H1 (cell line): ENCODE results near the gene RAB3GAP2. TPM values are rescaled to one million over a fixed set of nuclear protein-coding genes. Genes with fewer than 3 reads are reported as not detected.

Source experiments
- CTCF ChIA-PET: fragments of 300-600 bp; sonication (Branson Sonifier 250); formaldehyde crosslinking; loops from one replicate; lab custom pipeline; 2021; ENCODE audit not compliant: partially characterized antibody; lab: Charles Lee
- POLR2A ChIA-PET: fragments of 300-600 bp; sonication (Branson Sonifier 250); formaldehyde crosslinking; loops from one replicate; lab custom pipeline; 2021; ENCODE audit warnings: inconsistent platforms; ENCODE audit not compliant: partially characterized antibody; lab: Charles Lee
- DNase-seq, 2 experiments: peaks; one replicate each; pipeline versions ENCODE4 v3.0.0 to v3.0.0-alpha.2; 2010 to 2022; ENCODE audit warnings: low spot score in 2 of 2, low read depth in 1 of 2, mixed read lengths in 1 of 2
- FAIRE-seq: peaks from 2 replicates; lab custom pipeline; 2011; peaks lifted over from hg19 to GRCh38; lab: Jason Lieb, UNC
- H2AFZ ChIP-seq: 2 replicates; pipeline ENCODE4 v1.8.1; 2012; ENCODE audit warnings: low read length, inconsistent platforms
- H2AK5ac ChIP-seq: 2 replicates; pipeline ENCODE4 v1.6.1; 2013; ENCODE audit warnings: low read depth, low read length
- H2BK120ac ChIP-seq: replicated peaks from 2 replicates; pipeline ENCODE3; 2013; ENCODE audit warnings: low read depth, low read length, inconsistent platforms
- H2BK12ac ChIP-seq: 2 replicates; pipeline ENCODE4 v1.6.1; 2013; ENCODE audit warnings: low read depth, low read length
- H2BK15ac ChIP-seq: 2 replicates; pipeline ENCODE4 v1.6.1; 2013; ENCODE audit warnings: low read length
- H2BK20ac ChIP-seq: 2 replicates; pipeline ENCODE4 v1.6.1; 2013; ENCODE audit warnings: low read length
- H2BK5ac ChIP-seq: 2 replicates; pipeline ENCODE4 v1.6.1; 2013; ENCODE audit warnings: low read depth, low read length
- H3K14ac ChIP-seq: 2 replicates; pipeline ENCODE4 v1.6.1; 2013; ENCODE audit warnings: inconsistent platforms; ENCODE audit not compliant: insufficient read length
- H3K18ac ChIP-seq: 2 replicates; pipeline ENCODE4 v1.6.1; 2013; ENCODE audit warnings: low read length; ENCODE audit errors: extremely low read depth
- H3K23ac ChIP-seq: 2 replicates; pipeline ENCODE4 v1.6.1; 2013; ENCODE audit warnings: inconsistent platforms; ENCODE audit not compliant: insufficient read length
- H3K23me2 ChIP-seq: 2 replicates; pipeline ENCODE4 v1.6.1; 2013; ENCODE audit warnings: low read depth, low read length
- H3K27ac ChIP-seq: 2 replicates; pipeline ENCODE4 v1.6.1; 2011; ENCODE audit warnings: low read depth, low read length, inconsistent platforms
- H3K27me3 ChIP-seq, 4 experiments: replicated peaks in 1 of 4; 1 replicate in 1 of 4; 2 replicates in 3 of 4; pipeline versions ENCODE4 v1.6.1 to v1.8.1; 2011 to 2013; ENCODE audit warnings: low read length in 3 of 4, mild to moderate bottlenecking in 3 of 4, inconsistent platforms in 2 of 4, mixed read lengths in 2 of 4, moderate library complexity in 1 of 4; ENCODE audit not compliant: control insufficient read depth in 3 of 4, insufficient read depth in 3 of 4; ENCODE audit errors: extremely low read depth in 1 of 4
- H3K36me3 ChIP-seq, 4 experiments: 2 replicates each; pipeline versions ENCODE4 v1.6.1 to v1.8.1; 2011 to 2013; ENCODE audit warnings: mild to moderate bottlenecking in 4 of 4, low read length in 3 of 4, moderate library complexity in 2 of 4, control low read depth in 1 of 4, inconsistent platforms in 1 of 4; ENCODE audit not compliant: insufficient read depth in 4 of 4, control insufficient read depth in 2 of 4
- H3K4ac ChIP-seq: replicated peaks from 2 replicates; pipeline ENCODE3; 2013; ENCODE audit warnings: low read length, low read depth, mixed read lengths, inconsistent platforms; ENCODE audit not compliant: insufficient read length
- H3K4me1 ChIP-seq, 4 experiments: replicated peaks in 1 of 4; 1 replicate in 1 of 4; 2 replicates in 3 of 4; pipeline versions ENCODE4 v1.6.1 to v1.8.1; 2011 to 2013; ENCODE audit warnings: low read length in 3 of 4, inconsistent platforms in 2 of 4, mixed read lengths in 1 of 4; ENCODE audit not compliant: insufficient read depth in 4 of 4, control insufficient read depth in 3 of 4
- H3K4me2 ChIP-seq, 2 experiments: 2 replicates each; pipeline versions ENCODE4 v1.6.1 to v1.8.1; 2011 to 2013; ENCODE audit warnings: low read depth in 2 of 2, low read length in 2 of 2, control low read depth in 1 of 2, inconsistent platforms in 1 of 2, mild to moderate bottlenecking in 1 of 2; ENCODE audit not compliant: insufficient read depth in 1 of 2
- H3K4me3 ChIP-seq, 4 experiments: fragments of 200-600, 300-600 bp in 1 of 4; sonication (generic), shearing (Covaris generic), sonication (Bioruptor Twin) in 1 of 4; 2 replicates each; pipeline versions ENCODE4 v1.5.1 to v1.8.1; 2011 to 2016; ENCODE audit warnings: low read length in 4 of 4, low read depth in 3 of 4, control low read depth in 2 of 4, inconsistent platforms in 2 of 4, mild to moderate bottlenecking in 2 of 4, mixed read lengths in 1 of 4, moderate library complexity in 1 of 4; ENCODE audit not compliant: insufficient read depth in 2 of 4; ENCODE audit errors: extremely low read depth in 1 of 4
- H3K56ac ChIP-seq: replicated peaks from 2 replicates; pipeline ENCODE3; 2013; ENCODE audit warnings: low read depth, mild to moderate bottlenecking, mixed read lengths, low read length, inconsistent platforms; ENCODE audit not compliant: insufficient read length
- H3K79me1 ChIP-seq: 2 replicates; pipeline ENCODE4 v1.6.1; 2013; ENCODE audit warnings: low read depth, low read length, control low read depth
- H3K79me2 ChIP-seq, 2 experiments: 2 replicates each; pipeline versions ENCODE4 v1.6.1 to v1.8.1; 2012 to 2013; ENCODE audit warnings: low read length in 2 of 2, mild to moderate bottlenecking in 2 of 2, inconsistent platforms in 1 of 2; ENCODE audit not compliant: insufficient read depth in 2 of 2, control insufficient read depth in 1 of 2
- H3K9ac ChIP-seq, 4 experiments: replicated peaks in 1 of 4; 1 replicate in 1 of 4; 2 replicates in 3 of 4; pipeline versions ENCODE4 v1.6.1 to v1.8.1; 2011 to 2013; ENCODE audit warnings: low read depth in 3 of 4, low read length in 3 of 4, control low read depth in 2 of 4, mild to moderate bottlenecking in 2 of 4, moderate library complexity in 2 of 4, inconsistent platforms in 1 of 4; ENCODE audit errors: extremely low read depth in 1 of 4
- H3K9me3 ChIP-seq, 2 experiments: 2 replicates each; pipeline versions ENCODE4 v1.6.1 to v1.8.1; 2012 to 2013; ENCODE audit warnings: mild to moderate bottlenecking in 2 of 2, moderate library complexity in 2 of 2, control low read depth in 1 of 2, inconsistent platforms in 1 of 2, low read depth in 1 of 2, low read length in 1 of 2, mixed read lengths in 1 of 2; ENCODE audit not compliant: insufficient read depth in 2 of 2
- H4K20me1 ChIP-seq, 2 experiments: replicated peaks in 1 of 2; 2 replicates each; pipeline versions ENCODE3 to v1.8.1; 2011 to 2013; ENCODE audit warnings: inconsistent platforms in 2 of 2, low read length in 2 of 2, mild to moderate bottlenecking in 1 of 2; ENCODE audit not compliant: insufficient read depth in 2 of 2, control insufficient read depth in 1 of 2
- H4K5ac ChIP-seq: 2 replicates; pipeline ENCODE4 v1.6.1; 2013; ENCODE audit warnings: low read length, low read depth, mixed read lengths, inconsistent platforms; ENCODE audit not compliant: insufficient read length
- H4K8ac ChIP-seq: 2 replicates; pipeline ENCODE4 v1.8.0; 2013; ENCODE audit warnings: mild to moderate bottlenecking, moderate library complexity, low read length, inconsistent platforms; ENCODE audit not compliant: insufficient read depth; ENCODE audit errors: extremely low read depth
- H4K91ac ChIP-seq: replicated peaks from 2 replicates; pipeline ENCODE3; 2013; ENCODE audit warnings: low read length, mixed read lengths, inconsistent platforms; ENCODE audit not compliant: insufficient read length
- ASH2L ChIP-seq: fragments of 200-600, 300-600 bp; sonication (generic); IDR thresholded peaks from one replicate; pipeline ENCODE4 v1.7.1; 2017; ENCODE audit warnings: low read length
- EZH2 ChIP-seq: fragments of 200-600 bp; sonication (generic); IDR thresholded peaks from 2 replicates; pipeline ENCODE4 v1.7.1; 2012; ENCODE audit warnings: low read depth, mild to moderate bottlenecking, moderate library complexity, low read length, inconsistent platforms; ENCODE audit not compliant: severe bottlenecking
- JUND ChIP-seq: IDR thresholded peaks from 2 replicates; pipeline ENCODE4 v1.6.1; 2011; ENCODE audit warnings: mild to moderate bottlenecking, improper control_type of control experiment, low read length
- KDM1A ChIP-seq: fragments of 200-600, 300-600 bp; sonication (generic); IDR thresholded peaks from 2 replicates; pipeline ENCODE4 v1.7.1; 2016; ENCODE audit warnings: mild to moderate bottlenecking, low read length, borderline replicate concordance
- NRF1 ChIP-seq: IDR thresholded peaks from 2 replicates; pipeline ENCODE4 v1.6.1; 2011; ENCODE audit warnings: mild to moderate bottlenecking, low read depth, low read length, improper control_type of control experiment
- POLR2AphosphoS5 ChIP-seq: IDR thresholded peaks from 2 replicates; pipeline ENCODE4 v1.6.1; 2011; ENCODE audit warnings: low read depth, low read length
- RNF2 ChIP-seq: fragments of 200-900, 300-1000 bp; sonication (generic); IDR thresholded peaks from 2 replicates; pipeline ENCODE4 v1.7.1; 2016; ENCODE audit warnings: borderline replicate concordance, low read depth, mild to moderate bottlenecking, antibody characterized with exemption, low read length; ENCODE audit not compliant: poor library complexity, severe bottlenecking; ENCODE audit errors: missing control alignments
- SIN3A ChIP-seq, 2 experiments: IDR thresholded peaks in 1 of 2; conservative IDR thresholded peaks in 1 of 2; 2 replicates each; pipeline ENCODE4 v1.6.1; 2011 to 2012; ENCODE audit warnings: low read length in 2 of 2, improper control_type of control experiment in 1 of 2, low read depth in 1 of 2, mild to moderate bottlenecking in 1 of 2
- SIRT6 ChIP-seq: IDR thresholded peaks from one replicate; pipeline ENCODE4 v1.7.1; 2012; ENCODE audit warnings: low read length, inconsistent platforms
- SUZ12 ChIP-seq: fragments of 200-600 bp; sonication (generic); IDR thresholded peaks from 2 replicates; pipeline ENCODE4 v1.6.1; 2012; ENCODE audit warnings: mild to moderate bottlenecking, inconsistent platforms, low read length, moderate library complexity, mixed read lengths
- TAF1 ChIP-seq: IDR thresholded peaks from 2 replicates; pipeline ENCODE4 v1.6.1; 2011; ENCODE audit warnings: mild to moderate bottlenecking, low read depth, low read length
- TAF7 ChIP-seq: optimal IDR thresholded peaks from 2 replicates; pipeline ENCODE3; 2011; ENCODE audit warnings: low read depth, mild to moderate bottlenecking, inconsistent platforms, low read length, moderate library complexity, borderline replicate concordance
- USF2 ChIP-seq: IDR thresholded peaks from 2 replicates; pipeline ENCODE4 v1.6.1; 2011; ENCODE audit warnings: low read length, improper control_type of control experiment
- ZNF274 ChIP-seq: IDR thresholded peaks from 2 replicates; pipeline ENCODE4 v1.7.0; 2012; ENCODE audit warnings: low read length, borderline replicate concordance; ENCODE audit errors: extremely low read depth
- polyA plus RNA-seq, 7 experiments: library from polyadenylated mRNA; depleted of rRNA in 3 of 7; stranded (reverse) in 5 of 7; unstranded in 2 of 7; fragments of >200 nt in 5 of 7; fragments of 200-250 nt in 2 of 7; gene quantifications; 1 replicate in 5 of 7; 2 replicates in 1 of 7; 4 replicates in 1 of 7; pipeline versions ENCODE4 v1.2.1 to v1.2.3, GENCODE V29; 2011 to 2013; ENCODE audit warnings: missing spikeins in 2 of 7, mixed read lengths in 2 of 7
- total RNA-seq: library from RNA; stranded (reverse); fragmentation: NEBNext Ultra II Directional; extraction: Animal tissue kit (Norgen Biotek cat#: 25700); gene quantifications from 2 replicates; pipeline ENCODE4 v1.2.1, GENCODE V29; 2021

RAB3GAP2 gene
- total and polyA plus RNA-seq, 2 of the 8 experiments (the other 6 are each of a cell fraction or from before 2014, with no cell fraction given), result 19.7 to 52.7 TPM

GRCh38 chr1:220225957-220226356 lies 46.3 kb downstream of the RAB3GAP2 start:
- Histone ChIP-seq H4K5ac (no peak overlapping the region), H3K36me3 (no peaks in the 10 kb centered on the region; a peak in 2 of 8 replicates), H2AFZ (no peak overlapping the region), H3K79me2 (peaks cover 0 to 82% of the 10 kb centered on the region in 2 experiments; a peak in 2 of 4 replicates), H3K4ac (no peak overlapping the region), H3K9me3 (no peaks in the 10 kb centered on the region), H4K8ac (no peak overlapping the region), H3K4me1 (peaks cover 0 to 9% (median 3%) of the 10 kb centered on the region in 4 experiments; a peak in 4 of 7 replicates), H3K23me2 (no peaks in the 10 kb centered on the region), H2BK20ac (no peak overlapping the region), H2BK15ac (no peak overlapping the region), H3K9ac (no peak overlapping the region), H3K23ac (no peak overlapping the region), H3K4me3 (no peak overlapping the region), H2BK5ac (no peak overlapping the region), H3K27me3 (no peaks in the 10 kb centered on the region), H4K91ac (no peak overlapping the region), H2AK5ac (no peak overlapping the region), H4K20me1 (peaks cover 0 to 1% of the 10 kb centered on the region in 2 experiments), H2BK120ac (no peak overlapping the region), H3K79me1 (peaks cover 2% of the 10 kb centered on the region; the same call in 1 of the 2 replicates), H3K14ac (no peak overlapping the region), H3K27ac (no peak overlapping the region), H3K56ac (no peak overlapping the region), H2BK12ac (no peak overlapping the region), H3K4me2 (no peak overlapping the region), H3K18ac (no peak overlapping the region)
- POLR2A ChIA-PET, result interaction anchor here (1.7 kb wide), 1 partner anchor 10 kb away, joined by 5 read pairs; no protein-coding TSS in a partner anchor
- FAIRE-seq, result no peak
- no peak for DNase-seq
- CTCF ChIA-PET, result interaction anchor here (1.1 to 7.5 kb wide), 4 partner anchors 7 to 64 kb away, joined by 3 to 83 read pairs (median 4); no protein-coding TSS in a partner anchor
- TF ChIP-seq TAF7 (no peak), ASH2L (no peak), POLR2AphosphoS5 (no peak), TAF1 (no peak), SUZ12 (no peak), ZNF274 (no peak), EZH2 (no peak), NRF1 (no peak), KDM1A (no peak), RNF2 (no peak), JUND (no peak), USF2 (no peak), SIRT6 (no peak), SIN3A (conservative IDR thresholded peaks at IDR 0.05 in 1 of 2, IDR thresholded peaks at IDR 0.05 in 1 of 2; ENCODE audit: low read depth in 1 of 2, low read length in 2 of 2) (no peak)
